OCI-LY7 (cell line): ENCODE data around the gene IFNGR2.

ENCODE experiments used
- CTCF ChIP-seq: fragments of 200-600 bp; sonication (generic); conservative IDR thresholded peaks from 2 replicates; pipeline ENCODE4 v1.5.1; 2014; ENCODE audit warnings: mild to moderate bottlenecking, antibody characterized with exemption, low read length, moderate library complexity, mixed read lengths
- EZH2phosphoT487 ChIP-seq: fragments of 200-600 bp; sonication (generic); IDR thresholded peaks from 2 replicates; pipeline ENCODE4 v1.6.1; 2018; ENCODE audit warnings: low read depth, borderline replicate concordance, mild to moderate bottlenecking, mixed run types, antibody characterized with exemption, low read length, moderate library complexity, mixed read lengths

DNA sequence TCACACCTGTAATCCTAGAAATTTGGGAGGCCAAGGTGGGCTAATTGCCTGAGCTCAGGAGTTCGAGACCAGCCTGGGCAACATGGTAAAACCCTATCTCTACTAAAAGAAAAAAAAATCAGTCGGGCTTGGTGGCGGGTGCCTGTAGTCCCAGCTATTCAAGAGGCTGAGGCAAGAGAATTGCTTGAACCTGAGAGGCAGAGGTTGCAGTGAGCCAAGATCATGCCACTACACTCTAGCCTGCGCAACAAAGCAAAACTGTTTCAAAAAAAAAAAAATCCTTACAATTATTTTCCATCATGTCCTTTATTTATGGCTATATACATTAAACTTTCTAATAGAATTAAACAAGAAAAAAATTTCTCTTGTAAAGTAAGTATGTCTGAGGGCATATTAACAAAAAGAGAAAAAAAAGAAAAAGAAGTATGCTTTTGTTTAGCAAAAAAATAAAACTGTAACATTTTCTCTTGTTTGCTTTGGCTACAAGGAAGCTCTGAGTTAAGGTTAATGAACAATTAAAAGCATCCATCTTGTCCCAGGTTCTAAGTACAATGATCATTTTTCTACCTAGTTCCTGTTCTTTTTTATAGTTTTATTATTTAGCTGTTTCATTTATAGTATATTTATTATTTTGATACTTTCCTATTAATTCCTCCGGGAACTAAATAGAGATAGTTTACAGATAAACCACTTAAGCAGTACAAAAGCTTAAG, 58.5 kb downstream of the IFNGR2 start:
- TF ChIP-seq CTCF (no peak), EZH2phosphoT487 (no peak)
